Neuronal stem cell (in vitro differentiated cells): ENCODE results near the gene RNF38.

Experiments used
- DNase-seq: peaks from one replicate; pipeline ENCODE4 v3.0.0-alpha.2; 2013; ENCODE audit warnings: low spot score
- H2AFZ ChIP-seq: one replicate; pipeline ENCODE4 v1.6.1; 2013; ENCODE audit warnings: mild to moderate bottlenecking, low read length, inconsistent platforms
- H2AK5ac ChIP-seq: 2 replicates; pipeline ENCODE4 v1.6.1; 2013; ENCODE audit warnings: low read depth, mild to moderate bottlenecking, inconsistent platforms, low read length, moderate library complexity, mixed read lengths
- H2BK120ac ChIP-seq: 2 replicates; pipeline ENCODE4 v1.6.1; 2013; ENCODE audit warnings: low read depth, mild to moderate bottlenecking, inconsistent platforms, low read length, moderate library complexity, mixed read lengths
- H2BK12ac ChIP-seq: one replicate; pipeline ENCODE4 v1.6.1; 2013; ENCODE audit warnings: low read length, inconsistent platforms
- H2BK15ac ChIP-seq: 2 replicates; pipeline ENCODE4 v1.6.1; 2013; ENCODE audit warnings: mild to moderate bottlenecking, low read length, inconsistent platforms, mixed read lengths
- H2BK5ac ChIP-seq: one replicate; pipeline ENCODE4 v1.6.1; 2013; ENCODE audit warnings: inconsistent platforms, mild to moderate bottlenecking, low read length, moderate library complexity
- H3K14ac ChIP-seq: one replicate; pipeline ENCODE4 v1.6.1; 2013; ENCODE audit warnings: low read length, inconsistent platforms
- H3K18ac ChIP-seq: 2 replicates; pipeline ENCODE4 v1.6.1; 2013; ENCODE audit warnings: low read length, inconsistent platforms
- H3K23ac ChIP-seq: 2 replicates; pipeline ENCODE4 v1.6.1; 2013; ENCODE audit warnings: low read depth, mild to moderate bottlenecking, mixed read lengths, low read length, inconsistent platforms; ENCODE audit not compliant: poor library complexity
- H3K27ac ChIP-seq: replicated peaks from 3 replicates; pipeline ENCODE4 v1.5.1; 2013; ENCODE audit warnings: low read length, inconsistent platforms
- H3K27me3 ChIP-seq, 3 experiments: 2 replicates each; pipeline ENCODE4 v1.6.1; 2013; ENCODE audit warnings: low read length in 3 of 3, mild to moderate bottlenecking in 2 of 3, inconsistent platforms in 1 of 3, low read depth in 1 of 3, mixed read lengths in 1 of 3, moderate library complexity in 1 of 3; ENCODE audit not compliant: control insufficient read depth in 3 of 3, insufficient read depth in 3 of 3
- H3K36me3 ChIP-seq, 2 donors: replicated peaks in 1 of 2; 2 replicates each; pipeline ENCODE4 v1.6.1; 2013; ENCODE audit warnings: low read length in 2 of 2; ENCODE audit not compliant: control insufficient read depth in 2 of 2, insufficient read depth in 2 of 2
- H3K4ac ChIP-seq: 2 replicates; pipeline ENCODE4 v1.6.1; 2013; ENCODE audit warnings: inconsistent platforms, mild to moderate bottlenecking, low read length, moderate library complexity
- H3K4me1 ChIP-seq, 2 donors: 1 replicate in 1 of 2; 2 replicates in 1 of 2; pipeline ENCODE4 v1.6.1; 2013; ENCODE audit warnings: low read length in 2 of 2, low read depth in 1 of 2; ENCODE audit not compliant: control insufficient read depth in 2 of 2, insufficient read depth in 1 of 2
- H3K4me2 ChIP-seq: one replicate; pipeline ENCODE4 v1.6.1; 2013; ENCODE audit warnings: mild to moderate bottlenecking, low read length, inconsistent platforms; ENCODE audit not compliant: insufficient read depth, poor library complexity, severe bottlenecking
- H3K4me3 ChIP-seq, 2 donors: 2 replicates each; pipeline ENCODE4 v1.5.1; 2013; ENCODE audit warnings: low read length in 2 of 2, mild to moderate bottlenecking in 2 of 2, inconsistent platforms in 1 of 2, moderate library complexity in 1 of 2
- H3K79me1 ChIP-seq: one replicate; pipeline ENCODE4 v1.6.1; 2013; ENCODE audit warnings: low read depth, mild to moderate bottlenecking, inconsistent platforms, low read length, moderate library complexity
- H3K9ac ChIP-seq: one replicate; pipeline ENCODE4 v1.6.1; 2013; ENCODE audit warnings: mild to moderate bottlenecking, low read depth, low read length, inconsistent platforms; ENCODE audit not compliant: poor library complexity
- H3K9me3 ChIP-seq, 2 donors: replicated peaks in 1 of 2; 2 replicates each; pipeline versions ENCODE3 to v1.6.1; 2013; ENCODE audit warnings: low read length in 2 of 2, mild to moderate bottlenecking in 2 of 2, inconsistent platforms in 1 of 2, low read depth in 1 of 2, mixed read lengths in 1 of 2, moderate library complexity in 1 of 2; ENCODE audit not compliant: control insufficient read depth in 2 of 2, insufficient read depth in 1 of 2
- H4K8ac ChIP-seq: one replicate; pipeline ENCODE4 v1.6.1; 2013; ENCODE audit warnings: low read depth, mild to moderate bottlenecking, inconsistent platforms, low read length, moderate library complexity
- H4K91ac ChIP-seq: one replicate; pipeline ENCODE4 v1.6.1; 2013; ENCODE audit warnings: low read length, low read depth, mild to moderate bottlenecking, inconsistent platforms; ENCODE audit not compliant: poor library complexity
- WGBS, 2 donors: extraction: QIAGEN DNeasy Blood & Tissue Kit; methylation state at CpG; one replicate each; pipeline ENCODE4 v1.1.7; 2013; ENCODE audit warnings: missing lambda C conversion rate in 2 of 2, mixed read lengths in 1 of 2; ENCODE audit not compliant: insufficient read length in 2 of 2, insufficient replicate concordance in 1 of 2; ENCODE audit errors: extremely low coverage in 2 of 2; 5-methylcytosine and 5-hydroxymethylcytosine counted together

Gene RNF38

DNA sequence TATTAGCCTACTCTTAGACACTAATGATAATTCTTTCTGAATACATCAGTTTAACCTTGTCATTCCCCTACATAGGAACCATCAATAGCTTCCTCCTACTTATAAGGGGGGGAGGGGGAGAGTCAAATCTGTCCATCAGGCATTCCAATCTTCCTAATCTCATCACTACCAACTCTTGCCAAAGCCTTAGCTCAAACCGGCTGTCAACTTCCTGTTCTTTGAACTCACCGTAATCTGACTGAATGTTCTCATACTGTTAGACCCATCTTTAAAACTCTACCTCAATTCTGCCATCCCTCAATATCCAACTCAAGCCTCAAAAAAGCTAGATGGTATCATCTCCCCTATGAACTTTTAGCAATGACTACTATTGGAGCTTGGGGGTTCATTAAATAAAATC is 41.9 kb upstream of the RNF38 start:
- Histone ChIP-seq H3K18ac (no peak overlapping the region), H3K4me3 (no peak overlapping the region), H2BK15ac (no peak overlapping the region), H3K4me1 (peaks cover 7 to 12% of the 10 kb centered on the region in 2 donors), H3K23ac (no peak overlapping the region), H2BK5ac (no peak overlapping the region), H3K79me1 (peaks cover 8% of the 10 kb centered on the region), H3K14ac (no peak overlapping the region), H3K4me2 (no peak overlapping the region), H3K36me3 (peaks cover 0 to 2% of the 10 kb centered on the region in 2 donors), H2AK5ac (no peak overlapping the region), H2BK120ac (no peak overlapping the region), H2BK12ac (no peak overlapping the region), H4K91ac (no peak overlapping the region), H3K9ac (no peak overlapping the region), H3K9me3 (peaks cover 0 to 5% of the 10 kb centered on the region in 2 donors), H3K27ac (no peak overlapping the region), H3K4ac (no peak overlapping the region), H3K27me3 (no peaks in the 10 kb centered on the region), H4K8ac (no peak overlapping the region), H2AFZ (no peak overlapping the region)
- no peak for DNase-seq
- WGBS, 2 donors = no CpG with 5 or more reads among the region's 2 CpGs

DNA sequence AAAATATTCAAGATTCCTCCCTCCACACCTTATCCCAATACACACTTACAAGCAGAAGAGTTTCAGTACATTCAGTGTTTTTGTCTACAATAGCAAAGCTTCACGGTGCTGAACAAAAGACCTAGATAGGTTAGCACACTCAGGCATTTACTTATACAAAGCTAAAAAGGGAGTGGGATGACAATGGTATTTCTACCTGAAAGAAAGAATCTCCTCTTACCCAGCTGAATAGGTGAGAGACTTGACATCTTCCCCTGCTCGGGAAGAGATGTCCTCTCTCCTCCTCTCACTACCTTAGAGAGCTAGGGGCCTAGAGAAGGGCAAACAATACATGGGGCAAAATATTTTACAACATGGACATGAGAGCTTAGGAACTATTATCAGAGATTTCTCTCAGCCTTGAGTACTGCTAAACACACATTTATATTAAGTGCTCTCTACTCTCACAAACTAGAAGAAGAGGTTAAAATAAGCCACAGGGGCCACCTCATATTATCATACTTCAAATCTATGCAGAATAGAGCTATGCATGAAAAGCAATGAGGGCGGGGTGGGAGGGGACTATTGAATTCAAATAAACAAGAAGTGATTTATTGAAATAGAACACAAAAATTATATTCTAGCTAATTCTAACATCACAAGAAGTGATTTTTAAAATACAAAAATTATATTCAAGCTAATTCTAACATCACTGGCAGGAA is 38.6 kb upstream of the RNF38 start:
- H4K91ac ChIP-seq = no peak overlapping the region
- H3K4me1 ChIP-seq = peaks cover 3 to 10% of the 10 kb centered on the region in 2 donors
- no peak overlapping the region for H2AFZ ChIP-seq
- peaks cover 6% of the 10 kb centered on the region for H3K79me1 ChIP-seq
- no peaks in the 10 kb centered on the region for H3K36me3 ChIP-seq
- H3K18ac ChIP-seq = no peak overlapping the region
- H3K4ac ChIP-seq = no peak overlapping the region
- no peak overlapping the region for H2BK120ac ChIP-seq
- H3K9ac ChIP-seq = no peak overlapping the region
- H3K4me3 ChIP-seq = no peak overlapping the region
- H3K14ac ChIP-seq = no peak overlapping the region
- no peak overlapping the region for H4K8ac ChIP-seq
- WGBS, 2 donors = no CpG with 5 or more reads among the region's 3 CpGs
- H2BK12ac ChIP-seq = no peak overlapping the region
- H3K23ac ChIP-seq = no peak overlapping the region
- no peak overlapping the region for H2BK15ac ChIP-seq
- H3K9me3 ChIP-seq = peaks cover 0 to 2% of the 10 kb centered on the region in 2 donors
- no peak overlapping the region for H3K4me2 ChIP-seq
- H2BK5ac ChIP-seq = no peak overlapping the region
- H3K27me3 ChIP-seq = no peaks in the 10 kb centered on the region
- H3K27ac ChIP-seq = no peak overlapping the region
- no peak for DNase-seq
- H2AK5ac ChIP-seq = no peak overlapping the region

DNA sequence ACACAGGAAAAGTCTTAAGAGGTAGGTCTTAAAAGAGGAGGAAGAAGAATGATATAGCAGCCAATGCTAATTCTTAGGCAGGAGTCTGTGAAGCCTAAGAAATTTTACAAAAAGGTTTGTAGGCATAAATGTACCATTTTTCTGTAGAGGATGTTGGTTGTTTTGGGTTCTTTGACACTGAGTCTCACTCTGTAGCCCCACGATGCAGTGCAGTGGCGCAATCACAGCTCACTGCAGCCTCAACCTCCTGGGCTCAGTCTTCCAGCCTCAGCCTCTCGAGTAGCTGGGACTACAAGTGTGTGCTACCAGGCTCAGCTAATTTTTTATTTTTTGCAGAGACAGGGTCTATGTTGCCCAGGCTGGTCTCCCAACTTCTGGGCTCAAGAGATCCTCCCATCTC is 37.7 kb upstream of the RNF38 start:
- no peak for DNase-seq
- WGBS, 2 donors = no CpG with 5 or more reads among the region's 3 CpGs
- no peak overlapping the region for H3K18ac ChIP-seq
- no peaks in the 10 kb centered on the region for H3K36me3 ChIP-seq
- no peaks in the 10 kb centered on the region for H3K27me3 ChIP-seq
- H3K4me1 ChIP-seq = peaks cover 3 to 8% of the 10 kb centered on the region in 2 donors
- H2BK5ac ChIP-seq = no peak overlapping the region
- H2BK120ac ChIP-seq = no peak overlapping the region
- no peak overlapping the region for H2AK5ac ChIP-seq
- no peak overlapping the region for H3K27ac ChIP-seq
- no peak overlapping the region for H3K4me2 ChIP-seq
- no peak overlapping the region for H3K9ac ChIP-seq
- H2BK12ac ChIP-seq = no peak overlapping the region
- H3K79me1 ChIP-seq = peaks cover 6% of the 10 kb centered on the region
- H3K23ac ChIP-seq = no peak overlapping the region
- H2AFZ ChIP-seq = no peak overlapping the region
- H3K9me3 ChIP-seq = peaks cover 0 to 2% of the 10 kb centered on the region in 2 donors
- no peak overlapping the region for H3K14ac ChIP-seq
- H4K8ac ChIP-seq = no peak overlapping the region
- no peak overlapping the region for H2BK15ac ChIP-seq
- no peak overlapping the region for H3K4me3 ChIP-seq
- H4K91ac ChIP-seq = no peak overlapping the region
- no peak overlapping the region for H3K4ac ChIP-seq

DNA sequence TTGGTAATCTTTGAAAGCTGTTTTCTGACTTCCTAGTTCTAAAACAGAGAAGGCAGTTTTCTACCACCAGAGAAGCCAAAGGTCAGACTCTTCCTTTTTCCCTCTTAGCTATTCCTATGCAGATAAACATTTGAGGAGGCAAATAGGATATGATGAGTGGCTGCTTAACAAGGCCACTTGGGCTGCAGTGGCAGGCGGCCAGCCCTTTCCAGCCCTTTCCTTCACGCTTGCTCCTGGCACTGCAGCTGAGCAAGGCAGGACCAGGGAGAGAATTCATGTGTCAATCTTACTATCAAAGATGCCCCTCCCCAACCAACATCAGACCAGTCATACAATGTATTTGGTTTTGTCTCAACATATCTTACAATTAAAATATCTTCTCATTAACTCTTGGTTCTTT is 36.8 kb upstream of the RNF38 start:
- H3K18ac ChIP-seq = no peak overlapping the region
- H3K79me1 ChIP-seq = peaks cover 6% of the 10 kb centered on the region
- no peak overlapping the region for H4K91ac ChIP-seq
- no peak overlapping the region for H3K27ac ChIP-seq
- no peak overlapping the region for H2BK12ac ChIP-seq
- H2BK15ac ChIP-seq = no peak overlapping the region
- H2AK5ac ChIP-seq = no peak overlapping the region
- no peaks in the 10 kb centered on the region for H3K27me3 ChIP-seq
- no peaks in the 10 kb centered on the region for H3K36me3 ChIP-seq
- no peak overlapping the region for H3K4me2 ChIP-seq
- no peak overlapping the region for H2BK5ac ChIP-seq
- H3K4me3 ChIP-seq = no peak overlapping the region
- peaks cover 3 to 6% of the 10 kb centered on the region in 2 donors for H3K4me1 ChIP-seq
- H3K4ac ChIP-seq = no peak overlapping the region
- no peak overlapping the region for H3K14ac ChIP-seq
- no peak overlapping the region for H2AFZ ChIP-seq
- no peak overlapping the region for H3K23ac ChIP-seq
- peaks cover 0 to 2% of the 10 kb centered on the region in 2 donors for H3K9me3 ChIP-seq
- H4K8ac ChIP-seq = no peak overlapping the region
- H2BK120ac ChIP-seq = no peak overlapping the region
- no peak overlapping the region for H3K9ac ChIP-seq
- WGBS, 2 donors = no CpG with 5 or more reads among the region's 2 CpGs
- no peak for DNase-seq
